ENCODE data around the gene GCK. TPM values are rescaled to one million over a fixed set of nuclear protein-coding genes. Genes with fewer than 3 reads are reported as not detected.

Gene GCK
- total RNA-seq, 1 experiment from 2014 or later, result not detected

DNA sequence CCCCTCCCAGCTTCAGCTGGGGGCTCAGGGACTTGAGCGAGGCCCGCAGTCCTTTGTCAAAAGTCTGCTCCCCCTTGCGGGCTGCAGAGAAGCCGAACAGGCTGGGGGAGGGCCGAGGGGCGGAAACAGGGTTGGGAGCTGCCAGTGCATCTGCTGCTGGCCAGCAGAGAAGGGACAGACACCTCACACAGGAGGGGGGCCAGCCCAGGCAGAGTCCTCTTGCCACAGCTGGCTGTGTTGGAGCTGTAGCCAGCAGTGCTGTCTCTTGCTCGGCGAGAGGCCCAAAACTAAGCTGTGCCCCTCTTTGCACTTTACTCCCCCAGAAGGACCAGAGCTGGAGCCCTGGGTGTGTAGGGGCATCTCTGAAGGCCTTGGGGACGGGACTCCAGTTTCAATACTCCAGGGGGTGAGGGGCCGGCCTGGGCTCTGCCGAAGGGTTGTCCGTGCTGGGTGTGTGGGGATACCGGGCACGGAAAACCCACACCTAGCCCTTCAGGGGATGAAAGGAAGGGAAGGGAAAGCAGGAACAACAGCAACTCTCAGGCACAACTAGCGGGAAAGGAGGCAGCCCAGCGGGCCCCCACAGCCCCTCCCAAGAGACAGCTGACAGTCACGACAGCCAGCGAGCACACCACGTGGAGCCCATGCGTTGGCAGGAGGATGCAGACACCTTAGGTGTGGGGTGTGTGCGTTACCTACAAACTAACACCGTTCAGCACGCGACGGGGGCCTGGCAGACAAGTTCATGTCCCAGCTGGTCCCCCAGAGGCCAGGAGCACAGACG, 29.4 kb upstream of the GCK start:
- no peak for TF ChIP-seq CTCF (IDR thresholded peaks at IDR 0.05; ENCODE audit: unreplicated experiment)
- BruUV-seq (replicated peaks), result no TSS peak
- H3K4me3 Mint-ChIP-seq (ENCODE audit: low read depth, unreplicated experiment), result no peak overlapping the region
- intact Hi-C loops (cut with micrococcal nuclease; ENCODE audit: unreplicated experiment), result no loop called here
- H3K36me3 Mint-ChIP-seq (ENCODE audit: insufficient read depth, unreplicated experiment), result no peaks in the 10 kb centered on the region
- CTCF ChIA-PET, result no interaction called here
- H3K9me3 Mint-ChIP-seq (ENCODE audit: low read depth, unreplicated experiment), result no peaks in the 10 kb centered on the region
- no peak overlapping the region for H3K27ac Mint-ChIP-seq (ENCODE audit: unreplicated experiment)
- no peaks in the 10 kb centered on the region for H3K4me1 Mint-ChIP-seq (ENCODE audit: low read depth, unreplicated experiment)
- DNase-seq, result no peak
- peaks cover 46% of the 10 kb centered on the region for H3K27me3 Mint-ChIP-seq (ENCODE audit: unreplicated experiment)

DNA sequence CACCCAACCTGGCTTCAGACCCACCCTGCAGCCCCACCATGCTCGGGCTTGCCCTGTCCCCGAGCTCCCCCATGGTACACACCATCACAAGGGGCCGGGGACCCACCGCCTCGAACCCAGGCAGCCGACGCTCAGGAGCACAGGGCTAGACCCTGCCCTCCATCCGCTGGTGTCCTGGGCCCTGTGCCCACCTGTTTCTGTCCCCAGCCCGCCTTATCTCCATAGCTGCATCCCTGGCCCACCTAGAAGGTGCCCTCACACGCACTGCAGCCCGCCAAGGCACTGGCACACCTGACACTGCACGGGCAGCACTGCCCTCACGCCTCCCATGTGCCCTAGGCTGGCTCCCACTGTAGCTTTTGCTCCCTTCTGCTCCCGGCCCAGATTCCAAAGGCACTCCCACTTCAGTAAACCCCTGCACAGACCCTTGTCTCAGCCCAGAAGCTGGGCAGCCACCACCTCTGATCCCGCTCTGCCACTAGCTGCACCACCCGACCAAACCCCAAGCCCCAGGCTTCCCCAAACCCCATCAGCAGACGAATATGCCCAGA, 28.7 kb upstream of the GCK start:
- Mint-ChIP-seq H3K4me3 (ENCODE audit: low read depth, unreplicated experiment) (no peak overlapping the region), H3K9me3 (ENCODE audit: low read depth, unreplicated experiment) (no peaks in the 10 kb centered on the region), H3K36me3 (ENCODE audit: insufficient read depth, unreplicated experiment) (peaks cover under 1% of the 10 kb centered on the region), H3K27ac (ENCODE audit: unreplicated experiment) (no peak overlapping the region), H3K27me3 (ENCODE audit: unreplicated experiment) (peaks cover 39% of the 10 kb centered on the region), H3K4me1 (ENCODE audit: low read depth, unreplicated experiment) (no peaks in the 10 kb centered on the region)
- no peak for DNase-seq
- intact Hi-C loops (cut with micrococcal nuclease; ENCODE audit: unreplicated experiment), result no loop called here
- no TSS peak for BruUV-seq (replicated peaks)
- CTCF ChIA-PET, result interaction anchor here (0.7 to 1.4 kb wide), 2 partner anchors 23 to 47 kb away, joined by 3 to 4 read pairs; no protein-coding TSS in a partner anchor
- no peak for TF ChIP-seq CTCF (IDR thresholded peaks at IDR 0.05; ENCODE audit: unreplicated experiment)

DNA sequence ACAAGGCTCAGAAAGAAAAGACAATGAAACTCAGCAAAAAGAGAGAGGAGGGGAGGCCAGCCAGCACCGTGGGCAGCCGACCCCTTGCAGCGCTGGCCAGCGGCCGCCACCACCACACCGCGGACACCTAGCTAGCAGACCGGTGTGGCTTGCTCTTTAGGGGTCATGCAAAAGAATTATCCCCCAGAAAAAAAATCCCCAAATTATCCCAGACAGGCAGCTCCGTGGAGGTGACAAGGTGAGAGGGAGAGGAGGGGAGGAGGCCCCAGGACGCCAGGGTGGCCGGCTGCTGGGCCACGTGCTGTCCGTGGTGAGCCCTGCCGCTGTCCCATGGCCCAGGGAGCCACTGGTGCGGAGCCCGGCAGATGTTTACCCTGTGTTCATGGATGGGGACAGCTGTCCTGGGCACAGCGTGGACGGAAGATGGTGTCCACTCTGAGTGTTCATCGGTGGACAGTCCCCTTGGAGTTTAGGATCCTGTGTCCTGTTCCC, 28.0 kb upstream of the GCK start:
- no peak for TF ChIP-seq CTCF (IDR thresholded peaks at IDR 0.05; ENCODE audit: unreplicated experiment)
- no peaks in the 10 kb centered on the region for H3K9me3 Mint-ChIP-seq (ENCODE audit: low read depth, unreplicated experiment)
- no TSS peak for BruUV-seq (replicated peaks)
- no peak overlapping the region for H3K4me3 Mint-ChIP-seq (ENCODE audit: low read depth, unreplicated experiment)
- DNase-seq, result no peak
- no peaks in the 10 kb centered on the region for H3K4me1 Mint-ChIP-seq (ENCODE audit: low read depth, unreplicated experiment)
- intact Hi-C loops (cut with micrococcal nuclease; ENCODE audit: unreplicated experiment), result no loop called here
- no peak overlapping the region for H3K27ac Mint-ChIP-seq (ENCODE audit: unreplicated experiment)
- peaks cover 33% of the 10 kb centered on the region for H3K27me3 Mint-ChIP-seq (ENCODE audit: unreplicated experiment)
- peaks cover 7% of the 10 kb centered on the region for H3K36me3 Mint-ChIP-seq (ENCODE audit: insufficient read depth, unreplicated experiment)
- CTCF ChIA-PET, result interaction anchor here (0.7 to 1.4 kb wide), 2 partner anchors 24 to 46 kb away, joined by 3 to 4 read pairs; no protein-coding TSS in a partner anchor

DNA sequence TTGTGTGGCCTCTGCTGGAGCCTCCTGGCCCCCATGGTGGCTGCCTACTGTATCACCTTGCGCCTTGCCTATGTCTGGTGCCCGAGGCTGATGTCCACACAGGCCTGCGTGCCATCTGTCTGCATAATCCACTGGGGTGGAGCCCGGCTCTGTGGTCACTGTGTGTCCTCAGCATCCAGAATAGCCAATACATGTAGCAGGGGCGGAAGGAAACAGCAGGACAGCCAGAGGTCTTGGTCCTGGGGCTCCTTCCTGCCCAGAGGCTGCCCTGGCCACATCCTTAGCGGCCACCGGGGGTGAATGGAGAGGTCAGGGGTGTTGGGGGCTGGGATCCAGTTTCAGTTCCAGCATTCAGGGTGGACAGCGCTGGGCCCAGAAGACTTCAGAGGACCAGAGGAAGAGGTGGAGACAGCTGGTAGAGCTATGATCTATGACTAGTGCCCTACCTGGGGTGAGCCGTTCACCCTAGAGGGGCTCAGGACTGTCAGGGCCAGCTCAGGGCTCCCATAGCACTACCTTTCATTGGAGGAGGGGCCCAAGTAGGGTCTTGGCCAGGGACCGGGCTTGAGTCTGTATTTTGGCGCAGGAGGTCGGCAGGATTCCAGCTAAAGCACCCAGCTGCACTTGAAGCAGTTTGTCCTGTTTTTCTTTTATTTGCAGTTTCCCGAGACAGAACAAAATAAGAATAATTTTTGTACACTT, 27.4 kb upstream of the GCK start:
- TF ChIP-seq CTCF (IDR thresholded peaks at IDR 0.05; ENCODE audit: unreplicated experiment), result no peak
- CTCF ChIA-PET, result interaction anchor here (1.4 kb wide), 1 partner anchor 24 kb away, joined by 3 read pairs; no protein-coding TSS in a partner anchor
- peaks cover 8% of the 10 kb centered on the region for H3K36me3 Mint-ChIP-seq (ENCODE audit: insufficient read depth, unreplicated experiment)
- H3K9me3 Mint-ChIP-seq (ENCODE audit: low read depth, unreplicated experiment), result no peaks in the 10 kb centered on the region
- no peaks in the 10 kb centered on the region for H3K4me1 Mint-ChIP-seq (ENCODE audit: low read depth, unreplicated experiment)
- H3K27me3 Mint-ChIP-seq (ENCODE audit: unreplicated experiment), result peaks cover 27% of the 10 kb centered on the region
- H3K27ac Mint-ChIP-seq (ENCODE audit: unreplicated experiment), result no peak overlapping the region
- no peak overlapping the region for H3K4me3 Mint-ChIP-seq (ENCODE audit: low read depth, unreplicated experiment)
- intact Hi-C loops (cut with micrococcal nuclease; ENCODE audit: unreplicated experiment), result no loop called here
- DNase-seq, result no peak
- no TSS peak for BruUV-seq (replicated peaks)

Data from Calu3 (cell line).